Mononuclear cell (primary cell): ENCODE data around the gene MACROD1. TPM values are rescaled to one million over a fixed set of nuclear protein-coding genes. Genes with fewer than 3 reads are reported as not detected.

Source experiments
- H3K27me3 ChIP-seq: 2 replicates; pipeline ENCODE4 v1.6.0; 2011; ENCODE audit warnings: low read length, control low read depth; ENCODE audit not compliant: insufficient read depth
- H3K4me1 ChIP-seq: 2 replicates; pipeline ENCODE4 v1.5.1; 2011; ENCODE audit warnings: mild to moderate bottlenecking, low read length, control low read depth; ENCODE audit not compliant: insufficient read depth
- H3K4me3 ChIP-seq: 2 replicates; pipeline ENCODE4 v1.5.1; 2011; ENCODE audit warnings: mild to moderate bottlenecking, low read length, moderate library complexity
- H3K9me3 ChIP-seq: 2 replicates; pipeline ENCODE4 v1.5.1; 2011; ENCODE audit warnings: low read depth, mild to moderate bottlenecking, control low read depth, low read length
- total RNA-seq: library from RNA; depleted of rRNA; stranded (reverse); fragments of >200 nt; gene quantifications from one replicate; pipeline ENCODE4 v1.2.3, GENCODE V29; 2012

Gene MACROD1
- total RNA-seq, 1 donor = 4.0 TPM

DNA sequence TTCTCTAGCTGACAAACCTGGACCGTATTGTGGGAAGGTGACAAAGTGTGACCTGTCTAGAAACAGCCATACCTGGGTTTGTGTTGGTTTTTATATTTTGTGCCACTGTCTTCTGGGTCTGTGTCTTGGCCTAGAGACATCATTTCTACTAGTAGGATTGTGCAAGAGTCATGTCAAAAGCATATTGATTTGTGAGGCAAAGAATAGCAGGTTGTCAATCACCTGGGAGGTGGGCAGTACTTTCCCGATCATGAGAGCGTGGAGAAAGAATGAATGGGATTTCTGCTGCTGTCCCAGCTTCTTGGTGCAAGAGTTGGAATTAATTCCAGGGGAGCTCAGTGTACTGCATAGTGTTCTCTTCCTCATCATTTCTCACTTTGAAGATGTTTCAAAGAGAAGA is 35.6 kb upstream of the MACROD1 start:
- Histone ChIP-seq H3K4me1 (peaks cover 27% of the 10 kb centered on the region), H3K27me3 (no peaks in the 10 kb centered on the region), H3K4me3 (no peak overlapping the region), H3K9me3 (no peaks in the 10 kb centered on the region)

DNA sequence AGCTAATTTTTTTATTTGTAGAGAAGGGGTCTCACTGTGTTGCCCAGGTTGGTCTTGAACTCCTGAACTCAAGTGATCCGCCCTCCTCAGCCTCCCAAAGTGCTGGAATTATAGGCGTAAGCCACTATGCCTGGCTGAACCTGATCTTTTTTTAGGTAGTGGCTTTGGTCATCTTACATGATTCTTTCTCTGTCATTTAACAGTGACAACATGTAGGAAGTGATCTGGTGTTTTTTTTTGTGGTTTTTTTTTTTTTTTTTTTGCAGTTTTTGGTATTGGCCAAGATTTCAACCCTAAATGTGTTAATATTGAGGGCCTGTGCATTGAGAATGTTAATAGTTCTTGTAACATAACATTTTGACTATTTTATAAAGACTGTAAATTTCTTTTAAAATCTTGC is 32.6 kb upstream of the MACROD1 start:
- H3K4me1 ChIP-seq = peaks cover 3% of the 10 kb centered on the region
- no peaks in the 10 kb centered on the region for H3K27me3 ChIP-seq
- no peak overlapping the region for H3K4me3 ChIP-seq
- no peaks in the 10 kb centered on the region for H3K9me3 ChIP-seq

DNA sequence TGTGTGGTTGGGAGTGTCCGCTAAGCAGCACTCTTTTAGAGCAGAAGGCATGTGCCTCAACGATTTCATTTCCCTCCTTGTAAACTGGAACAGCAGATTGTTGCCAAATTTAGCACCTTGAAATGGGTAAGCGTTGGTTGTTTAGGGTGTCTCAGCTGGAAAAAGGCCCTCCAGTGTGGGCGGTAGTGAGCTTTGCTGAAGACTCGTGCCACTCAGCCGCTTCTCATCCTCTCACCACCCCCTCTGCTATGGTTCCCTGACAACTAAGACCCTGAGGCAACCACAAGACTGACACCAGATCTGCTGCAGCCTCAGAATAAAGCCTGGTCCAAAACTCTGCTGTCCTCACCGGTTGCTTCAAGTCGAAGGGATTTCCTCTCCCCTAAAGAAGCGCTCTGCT is 30.7 kb upstream of the MACROD1 start:
- peaks cover 3% of the 10 kb centered on the region for H3K4me1 ChIP-seq
- H3K9me3 ChIP-seq = no peaks in the 10 kb centered on the region
- no peaks in the 10 kb centered on the region for H3K27me3 ChIP-seq
- H3K4me3 ChIP-seq = no peak overlapping the region

DNA sequence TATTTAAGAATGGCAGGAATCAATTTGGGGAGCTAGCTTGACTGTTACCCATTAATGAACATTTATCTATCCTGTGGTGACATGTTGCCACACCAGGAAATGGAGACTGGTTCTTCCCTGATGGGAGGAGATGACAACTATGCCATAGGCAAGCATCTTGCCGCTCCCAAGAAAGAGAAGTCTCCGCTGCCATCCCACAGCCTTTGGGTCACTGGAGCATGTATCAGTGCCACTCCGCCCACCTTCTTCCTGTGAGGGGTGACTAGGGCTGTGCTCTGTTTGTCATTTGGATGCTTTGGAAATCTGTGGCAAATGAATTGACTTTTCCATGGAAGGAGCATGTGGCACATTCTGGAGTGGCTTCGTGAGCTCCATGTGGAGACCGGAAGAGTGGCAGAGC is 26.5 kb upstream of the MACROD1 start:
- Histone ChIP-seq H3K4me3 (no peak overlapping the region), H3K9me3 (no peaks in the 10 kb centered on the region), H3K4me1 (peaks cover 14% of the 10 kb centered on the region), H3K27me3 (no peaks in the 10 kb centered on the region)

DNA sequence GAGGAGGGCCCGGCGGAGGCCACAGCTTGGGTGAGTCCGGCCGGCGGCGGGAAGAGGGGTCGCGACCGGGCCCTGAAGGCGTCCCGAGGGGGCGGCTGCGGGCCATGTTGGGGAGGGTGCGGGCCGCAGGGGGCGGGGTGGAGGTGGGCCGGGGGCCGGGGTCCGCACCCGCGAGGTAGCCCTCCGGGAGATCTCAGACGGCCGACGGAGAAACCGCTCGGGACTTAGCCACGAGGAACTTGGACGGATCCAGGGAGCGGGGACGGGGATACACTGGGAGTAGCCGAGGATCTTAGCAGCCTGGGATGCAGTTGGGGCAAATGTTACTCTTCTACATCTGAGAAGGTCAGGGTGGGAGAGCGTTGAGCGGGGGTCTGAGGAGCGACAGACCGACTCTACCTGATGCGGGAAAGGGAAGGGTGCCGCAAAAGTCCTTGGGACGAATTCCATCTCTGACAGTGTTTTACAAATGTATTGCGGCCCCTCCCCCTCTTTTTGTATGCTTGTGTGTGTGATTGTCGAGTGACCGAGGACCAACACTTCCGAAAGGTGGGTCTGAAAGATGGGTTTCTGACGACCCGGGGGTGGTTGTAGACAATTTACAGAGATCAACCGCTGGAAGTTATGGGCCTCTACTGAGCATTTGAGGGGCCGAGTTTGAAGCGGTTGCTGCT is 20.7 kb upstream of the MACROD1 start:
- Histone ChIP-seq H3K4me1 (peaks cover 35% of the 10 kb centered on the region), H3K4me3 (no peak overlapping the region), H3K9me3 (no peaks in the 10 kb centered on the region), H3K27me3 (no peaks in the 10 kb centered on the region)

DNA sequence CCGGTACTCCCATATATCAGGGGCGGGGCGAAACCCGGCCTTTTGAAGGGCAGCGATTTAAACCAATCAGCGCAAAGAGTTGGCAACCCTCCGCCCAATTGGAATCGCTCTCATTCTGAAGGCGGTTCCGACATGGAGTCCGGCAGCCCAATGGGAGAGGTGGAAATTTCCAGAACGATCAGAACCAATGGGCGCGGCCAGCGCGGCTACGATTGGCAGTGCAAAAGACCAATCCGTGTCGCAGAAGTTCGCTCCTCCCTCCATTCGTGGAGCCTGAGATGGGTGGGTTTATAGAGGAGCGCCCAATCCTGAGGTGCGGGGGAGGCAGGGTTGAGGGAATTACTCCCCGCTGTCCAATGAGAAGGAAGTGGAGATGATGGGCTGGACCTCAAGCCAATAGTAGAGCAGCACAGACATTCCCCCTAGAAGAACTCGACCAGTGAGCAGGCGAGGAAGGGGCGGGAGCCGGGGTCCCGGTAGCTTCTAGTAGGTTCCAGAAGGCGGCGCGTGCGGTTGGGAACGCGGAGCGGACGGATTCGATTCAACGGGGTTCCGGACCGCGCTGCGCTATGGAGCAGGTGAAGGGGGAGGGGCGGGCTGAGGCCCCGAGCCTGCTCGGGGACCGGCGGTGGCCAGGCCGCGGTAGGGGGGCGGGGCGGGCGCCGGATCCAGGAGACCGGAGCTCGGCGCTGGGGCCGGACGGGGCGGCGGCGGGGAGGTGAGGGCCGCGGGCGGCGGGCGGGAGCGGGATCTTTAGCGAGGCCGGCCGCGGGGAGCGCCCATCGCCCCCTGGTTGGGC is 20.0 kb upstream of the MACROD1 start, which contains the start of gene STIP1:
TSS of gene STIP1 (plus strand) at position 479 of the 799 bp plus-strand sequence. CDS start at position 570, 91 bp downstream.
- H3K4me1 ChIP-seq = peaks cover 43% of the 10 kb centered on the region

DNA sequence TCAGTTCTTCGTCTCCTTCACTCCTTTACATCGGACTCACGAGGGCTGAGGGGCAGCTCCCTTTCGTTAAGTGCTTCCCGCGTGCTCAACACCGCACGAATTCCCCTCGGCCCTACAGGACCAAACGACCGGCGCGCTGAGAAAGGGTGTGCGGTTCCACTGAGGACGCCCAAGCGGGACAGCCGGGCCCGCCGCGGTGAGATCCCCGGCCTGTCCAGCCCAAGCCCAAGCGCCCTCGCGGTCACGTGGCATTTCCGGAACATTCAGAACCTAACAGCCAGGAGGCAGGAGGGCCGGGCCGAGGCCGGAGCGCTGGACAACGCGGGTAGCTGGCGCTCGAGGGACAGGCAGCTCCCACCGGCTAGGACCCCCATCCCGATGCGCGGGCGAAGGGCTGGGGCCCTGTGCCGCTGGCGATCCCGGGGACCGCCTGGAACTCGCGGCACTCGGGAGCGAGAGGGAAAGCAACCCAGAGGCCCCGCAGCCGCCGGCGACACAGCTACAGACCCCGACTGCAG is 19.3 kb upstream of the MACROD1 start:
- peaks cover 44% of the 10 kb centered on the region for H3K4me1 ChIP-seq
- H3K4me3 ChIP-seq = peak overlapping the region; percentile 73

More for the DNA sequence above, 20.0 kb upstream of the MACROD1 start, which contains the start of gene STIP1:
- peak within 1 kb of the TSS; percentile 73 for H3K4me3 ChIP-seq
- H3K9me3 ChIP-seq = no peaks in the 10 kb centered on the region
- H3K27me3 ChIP-seq = no peaks in the 10 kb centered on the region

DNA sequence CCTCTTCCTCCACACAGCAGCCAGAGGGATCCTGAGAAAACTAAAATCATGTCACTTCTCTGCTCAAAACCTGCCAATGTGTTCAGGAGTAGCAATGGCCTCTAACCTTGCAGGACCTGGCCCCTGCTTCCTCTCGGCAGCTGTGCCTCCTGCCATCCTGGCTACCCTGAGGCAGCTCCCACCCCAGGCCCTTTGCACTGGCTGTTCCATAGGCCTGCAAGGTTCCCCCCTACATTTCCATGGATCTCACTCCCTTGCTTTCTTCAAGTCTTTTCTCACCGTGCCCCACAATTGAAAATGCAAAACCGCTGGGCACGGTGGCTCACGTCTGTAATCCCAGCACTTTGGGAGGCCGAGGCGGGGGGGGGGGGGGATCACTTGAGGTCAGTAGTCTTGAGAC is 18.0 kb upstream of the MACROD1 start:
- Histone ChIP-seq H3K9me3 (no peaks in the 10 kb centered on the region), H3K27me3 (no peaks in the 10 kb centered on the region), H3K4me1 (peaks cover 33% of the 10 kb centered on the region), H3K4me3 (no peak overlapping the region)

More for the DNA sequence above, 19.3 kb upstream of the MACROD1 start:
- Histone ChIP-seq H3K27me3 (no peaks in the 10 kb centered on the region), H3K9me3 (no peaks in the 10 kb centered on the region)

DNA sequence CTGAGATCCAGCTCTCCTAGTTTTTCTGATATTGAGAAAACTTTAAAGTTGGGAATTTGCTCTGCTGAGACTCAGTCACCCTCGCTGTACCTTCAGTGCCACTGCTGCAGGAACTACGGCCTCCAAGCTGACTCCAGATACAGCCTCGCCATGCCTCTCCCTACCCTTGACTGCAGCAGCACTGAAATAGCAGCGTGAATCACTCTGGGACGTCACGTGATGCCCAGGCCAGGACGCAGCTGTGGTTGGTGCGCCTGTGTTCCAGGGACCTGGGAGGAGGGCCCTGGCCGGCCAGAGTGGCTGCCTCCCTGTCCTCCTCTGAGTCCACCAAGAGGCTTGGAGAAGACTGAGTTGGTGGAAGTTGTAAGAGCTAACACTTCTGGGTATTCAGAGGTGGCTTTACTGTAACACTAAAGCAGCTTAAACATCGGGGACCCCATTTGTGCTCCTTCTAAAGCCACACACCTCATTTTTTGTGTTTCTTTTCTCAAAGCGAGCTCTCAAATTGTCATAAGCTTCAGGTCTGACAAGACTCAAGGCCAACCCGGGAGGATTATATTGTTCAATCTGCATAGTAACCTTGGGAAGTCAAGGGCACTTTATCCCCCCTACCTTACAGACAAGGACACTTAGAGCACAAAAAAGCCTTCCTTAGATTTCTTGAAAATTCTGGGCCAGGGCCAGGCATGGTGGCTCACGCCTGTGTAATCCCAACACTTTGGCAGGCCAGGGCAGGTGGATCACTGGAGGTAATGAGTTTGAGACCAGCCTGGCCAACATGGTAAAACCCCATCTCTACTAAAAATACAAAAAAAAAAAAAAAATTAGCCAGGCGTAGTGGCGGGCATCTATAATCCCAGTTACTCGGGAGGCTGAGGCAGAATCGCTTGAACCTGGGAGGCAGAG is 15.8 kb upstream of the MACROD1 start:
- Histone ChIP-seq H3K9me3 (no peaks in the 10 kb centered on the region), H3K27me3 (no peaks in the 10 kb centered on the region), H3K4me3 (no peak overlapping the region), H3K4me1 (peaks cover 30% of the 10 kb centered on the region)

DNA sequence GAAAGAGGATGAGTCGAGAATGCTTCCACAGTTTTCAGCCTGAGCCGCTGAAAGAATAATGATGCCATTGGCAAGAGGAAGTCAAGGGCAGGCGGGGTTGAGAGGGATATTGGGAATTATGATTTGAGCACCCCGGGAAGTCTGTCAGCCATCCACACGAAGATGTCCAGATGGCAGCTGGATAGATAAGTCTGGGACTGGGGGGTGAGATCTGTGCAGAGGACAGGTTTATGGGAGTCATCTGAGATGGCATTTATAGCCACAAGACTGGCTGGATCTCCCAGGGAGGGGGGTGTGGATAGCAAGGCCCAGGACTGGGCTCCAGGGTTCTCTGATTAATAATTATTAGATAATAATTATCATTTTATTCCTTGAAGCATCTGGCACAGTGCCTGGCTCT is 15.0 kb upstream of the MACROD1 start:
- Histone ChIP-seq H3K27me3 (no peaks in the 10 kb centered on the region), H3K4me1 (peaks cover 30% of the 10 kb centered on the region), H3K9me3 (no peaks in the 10 kb centered on the region), H3K4me3 (no peak overlapping the region)

DNA sequence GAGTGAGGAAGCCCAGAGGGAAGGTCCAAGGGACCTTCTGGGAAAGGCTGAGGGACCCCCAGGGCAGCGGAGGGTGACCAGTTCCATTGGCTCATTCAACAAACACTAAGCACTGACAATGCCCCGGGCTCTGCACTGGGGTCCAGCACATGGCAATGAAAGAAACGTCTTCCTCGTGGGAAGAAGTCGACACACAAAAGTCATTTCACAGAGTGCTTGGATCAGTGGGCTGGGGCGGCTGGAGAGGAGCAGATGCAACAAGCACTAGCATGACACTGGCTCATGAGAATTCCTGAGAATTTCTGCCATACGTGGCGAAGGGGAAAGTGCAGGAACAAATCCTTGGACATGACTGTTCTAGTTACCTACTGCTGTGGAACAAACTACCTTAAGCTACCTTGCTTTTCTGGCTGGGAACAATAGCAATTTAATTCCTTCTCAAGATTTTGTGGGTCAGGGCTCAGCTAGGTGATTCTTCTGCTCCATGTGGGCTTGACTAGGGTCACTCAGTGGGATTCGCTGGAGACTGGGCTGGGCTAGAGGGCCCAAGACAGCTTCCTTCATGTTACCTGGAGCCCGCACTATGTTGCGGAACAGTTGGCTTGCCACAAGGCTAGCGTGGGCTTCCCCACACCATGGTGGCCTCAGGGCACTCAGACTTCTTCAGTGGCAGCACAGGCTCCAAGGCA is 13.2 kb upstream of the MACROD1 start:
- H3K27me3 ChIP-seq = no peaks in the 10 kb centered on the region
- peaks cover 19% of the 10 kb centered on the region for H3K4me1 ChIP-seq
- H3K9me3 ChIP-seq = no peaks in the 10 kb centered on the region

DNA sequence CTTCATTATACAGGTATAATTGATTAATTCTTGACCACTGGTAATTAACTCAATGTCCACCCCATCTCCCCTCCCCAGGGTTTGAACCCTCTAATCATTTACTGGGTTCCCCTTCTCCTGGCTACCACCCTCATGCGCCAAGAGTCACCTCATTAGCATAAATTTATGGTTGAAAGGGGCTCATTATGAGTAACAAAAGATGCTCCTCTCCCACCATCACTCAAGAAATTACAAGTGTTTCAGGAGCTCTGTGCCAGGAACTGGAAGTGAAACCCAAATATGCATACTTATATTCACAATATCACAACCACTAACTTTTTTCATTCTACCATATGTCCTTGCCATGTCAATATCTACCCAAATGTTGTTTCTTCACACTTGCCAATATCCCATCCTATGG is 12.3 kb upstream of the MACROD1 start:
- H3K27me3 ChIP-seq = no peaks in the 10 kb centered on the region
- no peaks in the 10 kb centered on the region for H3K9me3 ChIP-seq
- H3K4me1 ChIP-seq = peaks cover 15% of the 10 kb centered on the region
- no peak overlapping the region for H3K4me3 ChIP-seq

More for the DNA sequence above, 13.2 kb upstream of the MACROD1 start:
- H3K4me3 ChIP-seq = no peak overlapping the region

DNA sequence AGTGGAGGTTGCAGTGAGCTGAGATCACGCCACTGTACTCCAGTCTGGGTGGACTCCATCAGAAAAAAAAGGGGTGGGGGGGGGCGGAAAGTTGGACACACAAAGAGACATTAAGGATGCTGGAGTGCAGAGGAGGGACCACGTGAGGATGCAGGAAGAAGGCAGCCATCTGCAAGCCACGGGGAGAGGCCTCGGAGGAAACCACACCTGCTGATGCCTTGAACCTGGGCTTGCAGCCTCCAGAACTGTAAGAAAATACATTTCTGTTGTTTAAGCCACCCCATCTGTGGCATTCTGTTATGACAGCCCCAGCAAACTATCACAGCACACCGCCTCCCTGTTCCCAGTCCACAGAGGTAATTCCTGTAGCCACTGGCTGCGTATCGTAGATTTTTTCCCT is 10.8 kb upstream of the MACROD1 start:
- Histone ChIP-seq H3K9me3 (no peaks in the 10 kb centered on the region), H3K4me1 (peaks cover 10% of the 10 kb centered on the region), H3K27me3 (no peaks in the 10 kb centered on the region), H3K4me3 (no peak overlapping the region)

DNA sequence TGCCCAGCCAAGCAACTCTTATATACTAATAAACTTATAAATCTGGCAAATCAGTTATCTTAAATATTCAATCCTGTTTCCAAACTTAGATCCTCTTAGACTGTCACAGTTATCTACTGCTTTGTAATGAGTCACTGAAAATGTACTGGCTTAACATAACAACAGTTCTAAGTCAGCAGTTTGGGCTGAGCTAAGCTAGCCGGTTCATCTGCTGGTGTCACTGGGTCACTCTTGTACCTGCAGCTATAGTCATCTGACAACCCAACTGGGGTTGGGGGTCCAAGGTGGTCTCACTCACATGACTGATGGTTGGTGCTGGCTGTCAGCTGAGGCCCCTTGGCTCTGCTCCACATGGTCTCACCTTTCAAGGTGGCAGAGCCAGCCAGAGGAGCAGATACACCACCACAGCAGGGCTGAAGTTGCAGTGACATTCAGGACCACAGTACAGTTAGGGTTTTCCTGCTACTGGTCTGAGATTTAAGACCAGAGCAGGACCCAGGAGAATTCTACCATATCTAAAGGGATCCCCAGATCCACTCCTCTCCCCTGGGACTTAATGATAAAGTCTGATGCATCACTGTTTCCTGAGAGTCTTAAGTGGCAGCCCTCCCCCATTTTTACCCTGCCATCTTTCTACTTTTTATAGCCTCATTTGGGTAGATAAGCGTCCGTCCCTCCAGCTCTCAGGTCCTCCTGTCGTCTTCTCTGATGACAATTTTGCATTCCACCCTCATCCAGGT is 7.9 kb upstream of the MACROD1 start:
- Histone ChIP-seq H3K9me3 (no peaks in the 10 kb centered on the region), H3K4me1 (no peaks in the 10 kb centered on the region), H3K4me3 (no peak overlapping the region), H3K27me3 (no peaks in the 10 kb centered on the region)
